ENCODE results near the gene MTHFD1L. TPM values are rescaled to one million over a fixed set of nuclear protein-coding genes. Genes with fewer than 3 reads are reported as not detected.
"Not testable (repeated sequence)": the region's sequence is repeated elsewhere in the genome, so short reads cannot be mapped to it uniquely, and the experiment has no call there.

MTHFD1L gene
- total and polyA plus RNA-seq, 2 of the 4 experiments (the other 2 are of a cell fraction), result 43.5 to 53.2 TPM

DNA sequence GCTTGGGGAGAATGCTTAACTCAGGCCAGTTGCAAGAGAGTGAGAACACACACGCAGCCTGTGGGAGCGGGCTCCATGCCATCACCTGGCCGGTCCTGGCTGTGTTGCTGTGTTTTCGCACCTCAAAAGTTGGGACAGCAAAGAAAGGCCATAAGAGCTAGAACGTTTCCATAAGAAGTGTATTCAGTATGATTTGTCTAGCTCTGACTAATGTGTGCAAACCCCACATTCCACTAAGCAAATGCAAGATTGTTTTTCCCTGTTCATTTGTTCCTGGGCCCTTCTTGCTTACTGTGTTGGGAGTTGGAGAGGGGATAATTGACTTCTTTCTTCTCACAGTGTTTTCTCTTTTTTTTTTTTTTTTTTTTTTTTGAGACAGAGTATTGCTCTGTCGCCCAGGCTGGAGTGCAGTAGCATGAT, 177.4 kb downstream of the MTHFD1L start:
- peaks cover 18% of the 10 kb centered on the region for H3K36me3 ChIP-seq (ENCODE audit: control insufficient read depth, insufficient read depth, low read length)
- POLR2A ChIA-PET (ENCODE audit: unreplicated experiment); intact Hi-C loops (cut with micrococcal nuclease); in situ Hi-C loops (cut with MboI; ENCODE audit: low sequenced_read_pairs); H3K4me3 ChIP-seq (ENCODE audit: insufficient read depth, low read depth, low read length); H3K9ac ChIP-seq (ENCODE audit: low read depth, low read length); H4K20me1 ChIP-seq (ENCODE audit: insufficient read depth, low read length); BruUV-seq (replicated peaks); H3K56ac ChIP-seq (ENCODE audit: extremely low read depth, insufficient read depth, low read length); H3K27me3 ChIP-seq (ENCODE audit: control insufficient read depth, insufficient read depth, low read length); H3K9me3 ChIP-seq (ENCODE audit: control insufficient read depth, insufficient read depth, low read length); H2AK9ac ChIP-seq (replicated peaks; ENCODE audit: low read depth, low read length, poor library complexity); H2AFZ ChIP-seq (replicated peaks; ENCODE audit: low read length, poor library complexity); dilution Hi-C loops (cut with HindIII; ENCODE audit: low sequenced_read_pairs, unreplicated experiment); H3K14ac ChIP-seq (replicated peaks; ENCODE audit: low read depth, low read length); H3K4me2 ChIP-seq (ENCODE audit: low read depth, low read length); CTCF ChIA-PET; ATAC-seq (ENCODE audit: low read depth); H3K23ac ChIP-seq (ENCODE audit: low read depth, low read length): not testable (repeated sequence)
- H4K5ac ChIP-seq (ENCODE audit: low read depth, low read length), result 0 out of 2 replicates have a peak overlapping the region, but pooled peaks have one; percentile 43
- TF ChIP-seq CEBPB (IDR thresholded peaks at IDR 0.05; ENCODE audit: low read depth, low read length), result peak; percentile 28; the same call in 1 of the 2 replicates
- 60% methylated on average over 1 of the region's 6 CpGs; no CpG with 5 or more reads in 1 of the 2 experiments for WGBS, 2 experiments (ENCODE audit: extremely low coverage in 2 of 2, insufficient read length in 1 of 2)
- H2BK120ac ChIP-seq (ENCODE audit: low read depth, low read length), result peak overlapping the region; percentile 93
- H3K4me1 ChIP-seq (ENCODE audit: control insufficient read depth, insufficient read depth, low read length), result peaks cover 29% of the 10 kb centered on the region
- peaks cover 10 to 49% of the 10 kb centered on the region in 2 experiments for H3K79me1 ChIP-seq (ENCODE audit: low read depth in 1 of 2, low read length in 2 of 2)
- H3K27ac ChIP-seq (ENCODE audit: insufficient read depth, low read length), result peak overlapping the region; percentile 19; the same call in 1 of the 2 replicates
- peak overlapping the region; percentile 98 for H2BK5ac ChIP-seq (ENCODE audit: low read depth, low read length, poor library complexity, severe bottlenecking)
- H3K18ac ChIP-seq (ENCODE audit: low read depth, low read length), result 0 out of 2 replicates have a peak overlapping the region, but pooled peaks have one; percentile 53
- peaks cover 13% of the 10 kb centered on the region for H3K9me1 ChIP-seq (ENCODE audit: insufficient read depth, low read length)
- peak overlapping the region; percentile 93 for H3K4ac ChIP-seq (ENCODE audit: low read depth, low read length)
- DNase-seq, result peak; percentile 76
- H2BK20ac ChIP-seq (ENCODE audit: low read depth, low read length), result peak overlapping the region; percentile 79; the same call in 1 of the 2 replicates
- peak overlapping the region; percentile 92 for H2AK5ac ChIP-seq (ENCODE audit: low read depth, low read length)
- H4K91ac ChIP-seq (ENCODE audit: insufficient read depth, low read depth, low read length), result peak overlapping the region; percentile 73
- H4K8ac ChIP-seq (ENCODE audit: low read depth in 2 of 2, low read length in 2 of 2), result peak overlapping the region; percentile 17 to 78; a peak in 3 of 4 replicates
- peak overlapping the region; percentile 73; the same call in 1 of the 3 replicates for H2BK15ac ChIP-seq (ENCODE audit: low read depth, low read length)
